H1 (cell line): ENCODE results near the gene EPX. TPM values are rescaled to one million over a fixed set of nuclear protein-coding genes. Genes with fewer than 3 reads are reported as not detected.

Experiments used
- BACH1 ChIP-seq: IDR thresholded peaks from 2 replicates; pipeline ENCODE4 v1.6.1; 2012; ENCODE audit warnings: low read length, improper control_type of control experiment
- CREB1 ChIP-seq: IDR thresholded peaks from 2 replicates; pipeline ENCODE4 v1.6.1; 2012; ENCODE audit warnings: inconsistent platforms
- EZH2 ChIP-seq: fragments of 200-600 bp; sonication (generic); IDR thresholded peaks from 2 replicates; pipeline ENCODE4 v1.7.1; 2012; ENCODE audit warnings: low read depth, mild to moderate bottlenecking, moderate library complexity, low read length, inconsistent platforms; ENCODE audit not compliant: severe bottlenecking
- GTF2F1 ChIP-seq: IDR thresholded peaks from 2 replicates; pipeline ENCODE4 v1.6.1; 2012; ENCODE audit warnings: low read depth, low read length, improper control_type of control experiment, borderline replicate concordance
- POU5F1 ChIP-seq: IDR thresholded peaks from 2 replicates; pipeline ENCODE4 v1.6.1; 2011; ENCODE audit warnings: low read depth, mild to moderate bottlenecking, low read length, moderate library complexity
- TAF1 ChIP-seq: IDR thresholded peaks from 2 replicates; pipeline ENCODE4 v1.6.1; 2011; ENCODE audit warnings: mild to moderate bottlenecking, low read depth, low read length
- YY1 ChIP-seq: IDR thresholded peaks from 2 replicates; pipeline ENCODE4 v1.6.1; 2011; ENCODE audit warnings: low read depth, mild to moderate bottlenecking, low read length
- polyA plus RNA-seq, 7 experiments: library from polyadenylated mRNA; depleted of rRNA in 3 of 7; stranded (reverse) in 5 of 7; unstranded in 2 of 7; fragments of >200 nt in 5 of 7; fragments of 200-250 nt in 2 of 7; gene quantifications; 1 replicate in 5 of 7; 2 replicates in 1 of 7; 4 replicates in 1 of 7; pipeline versions ENCODE4 v1.2.1 to v1.2.3, GENCODE V29; 2011 to 2013; ENCODE audit warnings: missing spikeins in 2 of 7, mixed read lengths in 2 of 7
- total RNA-seq: library from RNA; stranded (reverse); fragmentation: NEBNext Ultra II Directional; extraction: Animal tissue kit (Norgen Biotek cat#: 25700); gene quantifications from 2 replicates; pipeline ENCODE4 v1.2.1, GENCODE V29; 2021

Gene EPX
- total and polyA plus RNA-seq, 2 of the 8 experiments (the other 6 are each of a cell fraction or from before 2014, with no cell fraction given) = not detected

DNA sequence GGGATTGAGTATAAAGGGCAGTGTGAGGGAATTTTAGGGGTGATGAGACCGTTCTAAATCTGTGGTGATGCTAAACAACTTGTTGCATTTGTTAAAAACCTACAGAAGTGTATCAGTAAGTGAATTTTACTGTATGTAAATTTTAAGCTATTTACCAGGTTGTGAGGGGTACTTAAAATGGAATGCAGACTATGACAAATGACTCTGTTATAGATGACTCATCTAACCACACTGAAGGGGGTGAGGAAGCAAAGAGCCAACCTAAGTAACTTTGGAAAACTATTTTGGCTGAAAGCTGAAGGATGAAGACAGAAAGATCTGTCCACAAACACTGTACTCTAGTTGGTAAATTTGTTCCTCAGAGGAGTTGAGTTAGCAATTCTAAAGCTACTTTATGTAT lies 31.8 kb downstream of the EPX start (continued):
- TF ChIP-seq POU5F1 (no peak), BACH1 (no peak), YY1 (no peak), TAF1 (no peak), EZH2 (no peak), CREB1 (no peak), GTF2F1 (no peak)
